Measurements from ENCODE around the gene PGBD5. TPM values are rescaled to one million over a fixed set of nuclear protein-coding genes. Genes with fewer than 3 reads are reported as not detected.
"Not testable (repeated sequence)": the region's sequence is repeated elsewhere in the genome, so short reads cannot be mapped to it uniquely, and the experiment has no call there.

PGBD5 gene
- polyA plus RNA-seq, 1 donor: 5.8 TPM

- DNase-seq: no peak
Measured at GRCh38 chr1:230425252-230426091, 660 bp downstream of the PGBD5 start.

- DNase-seq: no peak
Measured at GRCh38 chr1:230424391-230425251, 1.5 kb downstream of the PGBD5 start.

- DNase-seq: no peak
Measured at GRCh38 chr1:230423951-230424350, 2.2 kb downstream of the PGBD5 start.

GRCh38 chr1:230423261-230423660 is 2.9 kb downstream of the PGBD5 start:
- no peak for DNase-seq

GRCh38 chr1:230422221-230422981 is 3.7 kb downstream of the PGBD5 start:
- no peak for DNase-seq

GRCh38 chr1:230421481-230421880 is 4.7 kb downstream of the PGBD5 start:
- no peak for DNase-seq

- not testable (repeated sequence) for DNase-seq
Measured at GRCh38 chr1:230420372-230420771, 5.8 kb downstream of the PGBD5 start.

GRCh38 chr1:230416430-230416829 is 9.7 kb downstream of the PGBD5 start:
- DNase-seq: no peak

GRCh38 chr1:230415405-230416132 is 10.6 kb downstream of the PGBD5 start:
- DNase-seq: no peak

- DNase-seq: no peak
Measured at GRCh38 chr1:230414694-230415093, 11.4 kb downstream of the PGBD5 start.

GRCh38 chr1:230414102-230414501 is 12.0 kb downstream of the PGBD5 start:
- no peak for DNase-seq

- no peak for DNase-seq
Measured at GRCh38 chr1:230413061-230413460, 13.1 kb downstream of the PGBD5 start.

GRCh38 chr1:230408971-230409370 is 17.2 kb downstream of the PGBD5 start:
- DNase-seq: no peak

- DNase-seq: no peak
Measured at GRCh38 chr1:230407351-230407750, 18.8 kb downstream of the PGBD5 start.

- DNase-seq: not testable (repeated sequence)
Measured at GRCh38 chr1:230406727-230407126, 19.4 kb downstream of the PGBD5 start.

GRCh38 chr1:230403442-230403841 is 22.7 kb downstream of the PGBD5 start:
- DNase-seq: no peak

GRCh38 chr1:230401763-230402294 is 24.3 kb downstream of the PGBD5 start:
- DNase-seq: no peak

GRCh38 chr1:230401101-230401500 is 25.0 kb downstream of the PGBD5 start:
- no peak for DNase-seq

- no peak for DNase-seq
Measured at GRCh38 chr1:230400007-230400344, 26.2 kb downstream of the PGBD5 start.

- no peak for DNase-seq
Measured at GRCh38 chr1:230399321-230400006, 26.7 kb downstream of the PGBD5 start.

GRCh38 chr1:230398856-230399255 is 27.3 kb downstream of the PGBD5 start:
- no peak for DNase-seq
